Measurements from ENCODE around the gene CYP26C1. TPM values are rescaled to one million over a fixed set of nuclear protein-coding genes. Genes with fewer than 3 reads are reported as not detected.

Gene CYP26C1
- total and polyA plus RNA-seq, 2 of the 4 experiments (the other 2 are of a cell fraction): 0.02 TPM; not detected in 1

DNA sequence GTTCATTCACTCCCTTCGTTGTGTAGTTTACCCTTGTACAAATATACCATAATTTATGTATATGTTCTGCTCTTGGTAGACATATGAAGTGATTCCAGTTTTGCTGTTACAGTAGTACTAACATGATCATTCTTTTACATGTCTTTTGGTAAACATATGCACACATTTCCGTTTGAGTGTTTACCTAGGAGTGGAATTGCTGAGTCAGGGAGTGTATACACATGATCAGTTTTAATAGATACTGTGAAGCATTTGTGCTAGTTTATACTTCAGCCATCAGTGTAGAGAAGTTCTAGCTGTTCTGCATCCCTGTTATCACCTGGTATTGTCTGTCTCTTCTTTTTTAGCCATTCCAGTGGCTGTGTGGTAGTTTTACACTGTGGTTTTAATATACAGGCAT is 34.5 kb upstream of the CYP26C1 start:
- Histone ChIP-seq H3K27me3 (ENCODE audit: control insufficient read depth, insufficient read depth, low read length) (no peaks in the 10 kb centered on the region), H3K4me1 (ENCODE audit: control insufficient read depth, insufficient read depth, low read length) (peaks cover 6% of the 10 kb centered on the region), H2AFZ (replicated peaks; ENCODE audit: low read length, poor library complexity) (no peak overlapping the region), H3K9ac (ENCODE audit: low read depth, low read length) (no peak overlapping the region), H3K79me1 (ENCODE audit: low read depth in 1 of 2, low read length in 2 of 2) (no peaks in the 10 kb centered on the region), H3K4me3 (ENCODE audit: insufficient read depth, low read depth, low read length) (no peak overlapping the region), H4K8ac (ENCODE audit: low read depth in 2 of 2, low read length in 2 of 2) (no peak overlapping the region), H3K27ac (ENCODE audit: insufficient read depth, low read length) (no peak overlapping the region), H3K36me3 (ENCODE audit: control insufficient read depth, insufficient read depth, low read length) (no peaks in the 10 kb centered on the region), H2AK5ac (ENCODE audit: low read depth, low read length) (no peak overlapping the region), H4K5ac (ENCODE audit: low read depth, low read length) (no peak overlapping the region), H3K4ac (ENCODE audit: low read depth, low read length) (no peak overlapping the region), H4K91ac (ENCODE audit: insufficient read depth, low read depth, low read length) (no peak overlapping the region), H2BK5ac (ENCODE audit: low read depth, low read length, poor library complexity, severe bottlenecking) (no peak overlapping the region), H3K14ac (replicated peaks; ENCODE audit: low read depth, low read length) (no peak overlapping the region), H3K9me3 (ENCODE audit: control insufficient read depth, insufficient read depth, low read length) (peaks cover 2% of the 10 kb centered on the region), H3K4me2 (ENCODE audit: low read depth, low read length) (no peak overlapping the region), H3K56ac (ENCODE audit: extremely low read depth, insufficient read depth, low read length) (no peak overlapping the region), H2BK15ac (ENCODE audit: low read depth, low read length) (no peak overlapping the region), H2BK120ac (ENCODE audit: low read depth, low read length) (no peak overlapping the region), H3K23ac (ENCODE audit: low read depth, low read length) (no peak overlapping the region), H3K9me1 (ENCODE audit: insufficient read depth, low read length) (no peaks in the 10 kb centered on the region), H3K18ac (ENCODE audit: low read depth, low read length) (no peak overlapping the region), H4K20me1 (ENCODE audit: insufficient read depth, low read length) (no peaks in the 10 kb centered on the region), H2AK9ac (replicated peaks; ENCODE audit: low read depth, low read length, poor library complexity) (no peak overlapping the region), H2BK20ac (ENCODE audit: low read depth, low read length) (no peak overlapping the region)
- TF ChIP-seq MXI1 (IDR thresholded peaks at IDR 0.05; ENCODE audit: borderline replicate concordance, low read depth, low read length): no peak
- TF ChIP-seq RCOR1 (IDR thresholded peaks at IDR 0.05; ENCODE audit: insufficient replicate concordance, low read length): no peak
- TF ChIP-seq, protein P1, sequence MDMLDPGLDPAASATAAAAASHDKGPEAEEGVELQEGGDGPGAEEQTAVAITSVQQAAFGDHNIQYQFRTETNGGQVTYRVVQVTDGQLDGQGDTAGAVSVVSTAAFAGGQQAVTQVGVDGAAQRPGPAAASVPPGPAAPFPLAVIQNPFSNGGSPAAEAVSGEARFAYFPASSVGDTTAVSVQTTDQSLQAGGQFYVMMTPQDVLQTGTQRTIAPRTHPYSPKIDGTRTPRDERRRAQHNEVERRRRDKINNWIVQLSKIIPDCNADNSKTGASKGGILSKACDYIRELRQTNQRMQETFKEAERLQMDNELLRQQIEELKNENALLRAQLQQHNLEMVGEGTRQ (IDR thresholded peaks at IDR 0.05; ENCODE audit: low read depth, low read length): no peak
- no peak for TF ChIP-seq MAZ (IDR thresholded peaks at IDR 0.05; ENCODE audit: borderline replicate concordance, low read depth, low read length)
- TF ChIP-seq NFE2L2 (IDR thresholded peaks at IDR 0.05; ENCODE audit: low read depth, low read length): peak; percentile 32; the same call in 1 of the 2 replicates
- TF ChIP-seq CHD1 (IDR thresholded peaks at IDR 0.05; ENCODE audit: low read depth, low read length): no peak
- TF ChIP-seq, protein P2, sequence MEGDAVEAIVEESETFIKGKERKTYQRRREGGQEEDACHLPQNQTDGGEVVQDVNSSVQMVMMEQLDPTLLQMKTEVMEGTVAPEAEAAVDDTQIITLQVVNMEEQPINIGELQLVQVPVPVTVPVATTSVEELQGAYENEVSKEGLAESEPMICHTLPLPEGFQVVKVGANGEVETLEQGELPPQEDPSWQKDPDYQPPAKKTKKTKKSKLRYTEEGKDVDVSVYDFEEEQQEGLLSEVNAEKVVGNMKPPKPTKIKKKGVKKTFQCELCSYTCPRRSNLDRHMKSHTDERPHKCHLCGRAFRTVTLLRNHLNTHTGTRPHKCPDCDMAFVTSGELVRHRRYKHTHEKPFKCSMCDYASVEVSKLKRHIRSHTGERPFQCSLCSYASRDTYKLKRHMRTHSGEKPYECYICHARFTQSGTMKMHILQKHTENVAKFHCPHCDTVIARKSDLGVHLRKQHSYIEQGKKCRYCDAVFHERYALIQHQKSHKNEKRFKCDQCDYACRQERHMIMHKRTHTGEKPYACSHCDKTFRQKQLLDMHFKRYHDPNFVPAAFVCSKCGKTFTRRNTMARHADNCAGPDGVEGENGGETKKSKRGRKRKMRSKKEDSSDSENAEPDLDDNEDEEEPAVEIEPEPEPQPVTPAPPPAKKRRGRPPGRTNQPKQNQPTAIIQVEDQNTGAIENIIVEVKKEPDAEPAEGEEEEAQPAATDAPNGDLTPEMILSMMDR (conservative IDR thresholded peaks at IDR 0.05; ENCODE audit: low read depth, low read length): no peak
- no peak for TF ChIP-seq RFX5 (IDR thresholded peaks at IDR 0.05; ENCODE audit: low read depth, low read length)
- TF ChIP-seq, protein P3, sequence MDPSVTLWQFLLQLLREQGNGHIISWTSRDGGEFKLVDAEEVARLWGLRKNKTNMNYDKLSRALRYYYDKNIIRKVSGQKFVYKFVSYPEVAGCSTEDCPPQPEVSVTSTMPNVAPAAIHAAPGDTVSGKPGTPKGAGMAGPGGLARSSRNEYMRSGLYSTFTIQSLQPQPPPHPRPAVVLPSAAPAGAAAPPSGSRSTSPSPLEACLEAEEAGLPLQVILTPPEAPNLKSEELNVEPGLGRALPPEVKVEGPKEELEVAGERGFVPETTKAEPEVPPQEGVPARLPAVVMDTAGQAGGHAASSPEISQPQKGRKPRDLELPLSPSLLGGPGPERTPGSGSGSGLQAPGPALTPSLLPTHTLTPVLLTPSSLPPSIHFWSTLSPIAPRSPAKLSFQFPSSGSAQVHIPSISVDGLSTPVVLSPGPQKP (IDR thresholded peaks at IDR 0.05; ENCODE audit: borderline replicate concordance, low read depth, low read length): no peak
- TF ChIP-seq POLR2A (IDR thresholded peaks at IDR 0.05; ENCODE audit: low read depth, low read length): no peak
- TF ChIP-seq BHLHE40 (IDR thresholded peaks at IDR 0.05; ENCODE audit: low read depth, low read length): no peak
- no peak for TF ChIP-seq CEBPB (IDR thresholded peaks at IDR 0.05; ENCODE audit: low read depth, low read length)
- TF ChIP-seq MAFK (IDR thresholded peaks at IDR 0.05; ENCODE audit: low read depth, low read length): peak; percentile 86
- dilution Hi-C loops (cut with HindIII; ENCODE audit: low sequenced_read_pairs, unreplicated experiment): no loop called here
- ChIA-PET POLR2A (ENCODE audit: unreplicated experiment) (no interaction called here), CTCF (no interaction called here)
- no peak for ATAC-seq (ENCODE audit: low read depth)
- intact Hi-C loops (cut with micrococcal nuclease): no loop called here
- in situ Hi-C loops (cut with MboI; ENCODE audit: low sequenced_read_pairs): no loop called here
- no TSS peak for BruUV-seq (replicated peaks)
- peak; percentile 22 for DNase-seq
- WGBS, 2 experiments (ENCODE audit: extremely low coverage in 2 of 2, insufficient read length in 1 of 2): no CpG with 5 or more reads among the region's 2 CpGs
